Ectodermal cell (in vitro differentiated cells): Measurements from ENCODE around the gene SLC23A2.
"Not testable (repeated sequence)": the region's sequence is repeated elsewhere in the genome, so short reads cannot be mapped to it uniquely, and the experiment has no call there.

Experiments
- H3K27ac ChIP-seq: 2 replicates; pipeline ENCODE4 v1.7.0; 2013; ENCODE audit warnings: mild to moderate bottlenecking, low read depth, low read length; ENCODE audit not compliant: insufficient read depth, poor library complexity, severe bottlenecking
- H3K27me3 ChIP-seq: 2 replicates; pipeline ENCODE4 v1.7.0; 2013; ENCODE audit warnings: mild to moderate bottlenecking, low read length; ENCODE audit not compliant: insufficient read depth, control insufficient read depth, poor library complexity, severe bottlenecking
- H3K36me3 ChIP-seq: one replicate; pipeline ENCODE4 v1.7.0; 2013; ENCODE audit warnings: low read length; ENCODE audit not compliant: control insufficient read depth, insufficient read depth
- H3K4me1 ChIP-seq: one replicate; pipeline ENCODE4 v1.7.0; 2013; ENCODE audit warnings: low read length; ENCODE audit not compliant: control insufficient read depth, insufficient read depth
- H3K4me3 ChIP-seq: 2 replicates; pipeline ENCODE4 v1.7.0; 2013; ENCODE audit warnings: low read depth, low read length, control low read depth; ENCODE audit not compliant: insufficient read depth
- H3K9me3 ChIP-seq: 2 replicates; pipeline ENCODE4 v1.7.0; 2013; ENCODE audit warnings: mild to moderate bottlenecking, low read length, moderate library complexity; ENCODE audit not compliant: control insufficient read depth
- WGBS, 2 experiments: methylation state at CpG; one replicate each; pipeline ENCODE4 v1.1.7; 2013; ENCODE audit warnings: missing lambda C conversion rate in 2 of 2; 5-methylcytosine and 5-hydroxymethylcytosine counted together

SLC23A2 gene

GRCh38 chr20:4854561-4854901 lies 146.8 kb downstream of the SLC23A2 start:
- H3K36me3 ChIP-seq = no peaks in the 10 kb centered on the region
- no peaks in the 10 kb centered on the region for H3K4me1 ChIP-seq
- H3K4me3 ChIP-seq = no peak overlapping the region
- H3K9me3 ChIP-seq = no peaks in the 10 kb centered on the region
- H3K27me3 ChIP-seq = no peaks in the 10 kb centered on the region
- WGBS, 2 experiments = 92 to 95% methylated on average over 4 of the region's 4 CpGs
- H3K27ac ChIP-seq = no peak overlapping the region

- Histone ChIP-seq H3K4me1 (no peaks in the 10 kb centered on the region), H3K4me3 (no peak overlapping the region), H3K27me3 (no peaks in the 10 kb centered on the region), H3K36me3 (no peaks in the 10 kb centered on the region), H3K9me3 (no peaks in the 10 kb centered on the region), H3K27ac (no peak overlapping the region)
- WGBS, 2 experiments = 92 to 95% methylated on average over 9 of the region's 9 CpGs
Measured at GRCh38 chr20:4853757-4854560, 147.4 kb downstream of the SLC23A2 start.

- Histone ChIP-seq H3K4me1 (no peaks in the 10 kb centered on the region), H3K4me3 (no peak overlapping the region), H3K27ac (no peak overlapping the region), H3K9me3 (no peaks in the 10 kb centered on the region), H3K36me3 (no peaks in the 10 kb centered on the region), H3K27me3 (no peaks in the 10 kb centered on the region)
- WGBS, 2 experiments = 95 to 96% methylated on average over 15 of the region's 15 CpGs
Measured at GRCh38 chr20:4853004-4853403, 148.3 kb downstream of the SLC23A2 start.

GRCh38 chr20:4850960-4851359 lies 150.3 kb downstream of the SLC23A2 start:
- H3K4me3 ChIP-seq = no peak overlapping the region
- H3K27ac ChIP-seq = no peak overlapping the region
- WGBS, 2 experiments = 94 to 97% methylated on average over 5 of the region's 5 CpGs
- H3K27me3 ChIP-seq = no peaks in the 10 kb centered on the region
- no peaks in the 10 kb centered on the region for H3K9me3 ChIP-seq
- no peaks in the 10 kb centered on the region for H3K4me1 ChIP-seq
- no peaks in the 10 kb centered on the region for H3K36me3 ChIP-seq

- not testable (repeated sequence) for H3K4me3 ChIP-seq, H3K4me1 ChIP-seq, H3K9me3 ChIP-seq, H3K27me3 ChIP-seq, H3K36me3 ChIP-seq, H3K27ac ChIP-seq
- WGBS, 2 experiments = 95 to 98% methylated on average over 3 of the region's 3 CpGs
Measured at GRCh38 chr20:4848829-4849228, 152.5 kb downstream of the SLC23A2 start.

GRCh38 chr20:4848041-4848440 lies 153.3 kb downstream of the SLC23A2 start:
- no peaks in the 10 kb centered on the region for H3K36me3 ChIP-seq
- H3K27me3 ChIP-seq = no peaks in the 10 kb centered on the region
- no peak overlapping the region for H3K4me3 ChIP-seq
- WGBS, 2 experiments = 89 to 90% methylated on average over 7 of the region's 7 CpGs
- H3K4me1 ChIP-seq = no peaks in the 10 kb centered on the region
- H3K9me3 ChIP-seq = no peaks in the 10 kb centered on the region
- no peak overlapping the region for H3K27ac ChIP-seq

- 94 to 97% methylated on average over 2 of the region's 2 CpGs for WGBS, 2 experiments
- Histone ChIP-seq H3K36me3 (no peaks in the 10 kb centered on the region), H3K27me3 (no peaks in the 10 kb centered on the region), H3K4me1 (no peaks in the 10 kb centered on the region), H3K4me3 (no peak overlapping the region), H3K9me3 (no peaks in the 10 kb centered on the region), H3K27ac (no peak overlapping the region)
Measured at GRCh38 chr20:4846821-4847220, 154.5 kb downstream of the SLC23A2 start.

- Histone ChIP-seq H3K36me3 (no peaks in the 10 kb centered on the region), H3K4me1 (no peaks in the 10 kb centered on the region), H3K27ac (no peak overlapping the region), H3K27me3 (no peaks in the 10 kb centered on the region), H3K9me3 (no peaks in the 10 kb centered on the region), H3K4me3 (no peak overlapping the region)
- 93 to 95% methylated on average over 8 to 9 of the region's 9 CpGs for WGBS, 2 experiments
Measured at GRCh38 chr20:4844751-4845465, 156.4 kb downstream of the SLC23A2 start.

- Histone ChIP-seq H3K27ac (no peak overlapping the region), H3K27me3 (no peaks in the 10 kb centered on the region), H3K4me3 (no peak overlapping the region), H3K36me3 (no peaks in the 10 kb centered on the region), H3K4me1 (no peaks in the 10 kb centered on the region), H3K9me3 (no peaks in the 10 kb centered on the region)
- 93 to 97% methylated on average over 4 of the region's 4 CpGs for WGBS, 2 experiments
Measured at GRCh38 chr20:4844325-4844724, 157.0 kb downstream of the SLC23A2 start.

- Histone ChIP-seq H3K4me1 (peaks cover 2% of the 10 kb centered on the region), H3K36me3 (no peaks in the 10 kb centered on the region), H3K4me3 (no peak overlapping the region), H3K9me3 (no peaks in the 10 kb centered on the region), H3K27me3 (no peaks in the 10 kb centered on the region), H3K27ac (no peak overlapping the region)
- WGBS, 2 experiments = 89 to 94% methylated on average over 1 of the region's 1 CpG
Measured at GRCh38 chr20:4840801-4841200, 160.5 kb downstream of the SLC23A2 start.
